ENCODE data around the gene RGS14. TPM values are rescaled to one million over a fixed set of nuclear protein-coding genes. Genes with fewer than 3 reads are reported as not detected.

Gene RGS14
- polyA plus RNA-seq, 1 donor (not counting 4 experiments of a cell fraction or from before 2014, with no cell fraction given) = 8.6 TPM

GRCh38 chr5:177364159-177364962 is 6.6 kb downstream of the RGS14 start:
- FAIRE-seq (no peak), DNase-seq (ENCODE audit: low read depth, low spot score) (no peak)
- peaks cover 0 to 15% of the 10 kb centered on the region in 2 experiments for H3K36me3 ChIP-seq (ENCODE audit: control insufficient read depth in 2 of 2, extremely low read depth in 1 of 2, insufficient read depth in 2 of 2, low read length in 2 of 2)
- H4K20me1 ChIP-seq (ENCODE audit: control insufficient read depth, extremely low read depth, insufficient read depth, low read length) = no peaks in the 10 kb centered on the region
- TF ChIP-seq EZH2 (IDR thresholded peaks at IDR 0.05; ENCODE audit: low read length) = no peak
- TF ChIP-seq, protein P1, sequence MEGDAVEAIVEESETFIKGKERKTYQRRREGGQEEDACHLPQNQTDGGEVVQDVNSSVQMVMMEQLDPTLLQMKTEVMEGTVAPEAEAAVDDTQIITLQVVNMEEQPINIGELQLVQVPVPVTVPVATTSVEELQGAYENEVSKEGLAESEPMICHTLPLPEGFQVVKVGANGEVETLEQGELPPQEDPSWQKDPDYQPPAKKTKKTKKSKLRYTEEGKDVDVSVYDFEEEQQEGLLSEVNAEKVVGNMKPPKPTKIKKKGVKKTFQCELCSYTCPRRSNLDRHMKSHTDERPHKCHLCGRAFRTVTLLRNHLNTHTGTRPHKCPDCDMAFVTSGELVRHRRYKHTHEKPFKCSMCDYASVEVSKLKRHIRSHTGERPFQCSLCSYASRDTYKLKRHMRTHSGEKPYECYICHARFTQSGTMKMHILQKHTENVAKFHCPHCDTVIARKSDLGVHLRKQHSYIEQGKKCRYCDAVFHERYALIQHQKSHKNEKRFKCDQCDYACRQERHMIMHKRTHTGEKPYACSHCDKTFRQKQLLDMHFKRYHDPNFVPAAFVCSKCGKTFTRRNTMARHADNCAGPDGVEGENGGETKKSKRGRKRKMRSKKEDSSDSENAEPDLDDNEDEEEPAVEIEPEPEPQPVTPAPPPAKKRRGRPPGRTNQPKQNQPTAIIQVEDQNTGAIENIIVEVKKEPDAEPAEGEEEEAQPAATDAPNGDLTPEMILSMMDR (optimal IDR thresholded peaks at IDR 0.05 in 1 of 3, IDR thresholded peaks at IDR 0.05 in 1 of 3, conservative IDR thresholded peaks at IDR 0.05 in 1 of 3; ENCODE audit: extremely low read depth in 1 of 3, insufficient read depth in 2 of 3, low read length in 3 of 3) = no peak
- H3K4me1 ChIP-seq (ENCODE audit: control insufficient read depth, extremely low read depth, insufficient read depth, low read length) = peaks cover 42% of the 10 kb centered on the region
- H3K9ac ChIP-seq (ENCODE audit: control insufficient read depth, extremely low read depth, insufficient read depth, low read length) = no peak overlapping the region
- no peak overlapping the region for H2AFZ ChIP-seq (ENCODE audit: control insufficient read depth, low read length)
- no peak overlapping the region for H3K4me3 ChIP-seq (ENCODE audit: control insufficient read depth in 2 of 3, extremely low read depth in 1 of 3, insufficient read depth in 2 of 3, low read depth in 1 of 3, low read length in 3 of 3)
- dilution Hi-C loops (cut with MboI; ENCODE audit: extremely low pct_ligation_motif_present, low sequenced_read_pairs) = no loop called here
- no peaks in the 10 kb centered on the region for H3K9me1 ChIP-seq (ENCODE audit: control insufficient read depth, extremely low read depth, insufficient read depth, low read length)
- H3K4me2 ChIP-seq (ENCODE audit: control insufficient read depth, extremely low read depth, insufficient read depth, low read depth, low read length) = no peak overlapping the region
- H3K9me3 ChIP-seq (ENCODE audit: control insufficient read depth, low read depth, low read length) = no peaks in the 10 kb centered on the region
- no peak overlapping the region for H3K27ac ChIP-seq (ENCODE audit: control insufficient read depth, insufficient read depth, low read length)
- no peaks in the 10 kb centered on the region for H3K79me2 ChIP-seq (ENCODE audit: control insufficient read depth, insufficient read depth, low read length)
- no peaks in the 10 kb centered on the region for H3K27me3 ChIP-seq (ENCODE audit: control insufficient read depth, extremely low read depth, insufficient read depth, low read length)

DNA sequence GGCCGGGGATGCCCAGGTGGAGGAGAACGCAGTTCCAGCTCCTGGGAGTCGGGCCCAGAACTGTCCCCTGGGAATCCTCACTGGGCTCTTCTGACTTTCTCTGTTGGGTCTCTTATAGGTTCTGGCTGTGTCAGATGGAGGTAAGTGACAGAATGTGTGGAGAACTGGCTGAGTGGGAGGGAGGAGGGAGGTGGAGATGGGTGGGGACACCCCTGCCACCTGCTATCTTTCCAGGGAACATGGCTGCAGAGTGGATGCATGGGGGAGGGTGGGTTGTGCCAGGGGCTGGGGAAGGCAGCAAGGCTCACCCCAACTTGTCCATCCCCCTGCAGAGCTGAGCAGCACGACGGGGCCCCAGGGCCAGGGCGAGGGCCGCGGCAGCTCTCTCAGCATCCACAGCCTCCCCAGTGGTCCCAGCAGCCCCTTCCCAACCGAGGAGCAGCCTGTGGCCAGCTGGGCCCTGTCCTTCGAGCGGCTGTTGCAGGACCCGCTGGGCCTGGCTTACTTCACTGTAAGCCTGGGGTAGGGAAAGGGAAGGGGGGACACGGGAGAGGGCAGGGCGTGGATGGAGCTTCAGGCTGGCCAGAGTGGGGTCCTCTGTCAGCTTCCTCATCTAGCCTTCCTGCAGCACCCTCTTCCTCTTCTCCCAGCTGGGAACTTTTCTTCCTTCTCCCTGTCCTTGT is 8.3 kb downstream of the RGS14 start:
- Histone ChIP-seq H3K79me2 (ENCODE audit: control insufficient read depth, insufficient read depth, low read length) (no peaks in the 10 kb centered on the region), H3K9ac (ENCODE audit: control insufficient read depth, extremely low read depth, insufficient read depth, low read length) (peak overlapping the region; percentile 54), H3K4me1 (ENCODE audit: control insufficient read depth, extremely low read depth, insufficient read depth, low read length) (peaks cover 42% of the 10 kb centered on the region), H3K27ac (ENCODE audit: control insufficient read depth, insufficient read depth, low read length) (no peak overlapping the region), H3K4me2 (ENCODE audit: control insufficient read depth, extremely low read depth, insufficient read depth, low read depth, low read length) (no peak overlapping the region), H3K9me3 (ENCODE audit: control insufficient read depth, low read depth, low read length) (no peaks in the 10 kb centered on the region), H4K20me1 (ENCODE audit: control insufficient read depth, extremely low read depth, insufficient read depth, low read length) (no peaks in the 10 kb centered on the region), H3K9me1 (ENCODE audit: control insufficient read depth, extremely low read depth, insufficient read depth, low read length) (no peaks in the 10 kb centered on the region), H3K36me3 (ENCODE audit: control insufficient read depth in 2 of 2, extremely low read depth in 1 of 2, insufficient read depth in 2 of 2, low read length in 2 of 2) (peaks cover 0 to 19% of the 10 kb centered on the region in 2 experiments), H3K4me3 (ENCODE audit: control insufficient read depth in 2 of 3, extremely low read depth in 1 of 3, insufficient read depth in 2 of 3, low read depth in 1 of 3, low read length in 3 of 3) (no peak overlapping the region), H3K27me3 (ENCODE audit: control insufficient read depth, extremely low read depth, insufficient read depth, low read length) (no peaks in the 10 kb centered on the region), H2AFZ (ENCODE audit: control insufficient read depth, low read length) (no peak overlapping the region)
- dilution Hi-C loops (cut with MboI; ENCODE audit: extremely low pct_ligation_motif_present, low sequenced_read_pairs) = no loop called here
- no peak for TF ChIP-seq EZH2 (IDR thresholded peaks at IDR 0.05; ENCODE audit: low read length)
- TF ChIP-seq, protein P1 (optimal IDR thresholded peaks at IDR 0.05 in 1 of 3, IDR thresholded peaks at IDR 0.05 in 1 of 3, conservative IDR thresholded peaks at IDR 0.05 in 1 of 3; ENCODE audit: extremely low read depth in 1 of 3, insufficient read depth in 2 of 3, low read length in 3 of 3) = no peak
- DNase-seq (ENCODE audit: low read depth, low spot score) (no peak), FAIRE-seq (no peak)
